NCI-H510A treated with DMSO at 0.1 percent for 48 hours (cell line): Measurements from ENCODE around the gene PEBP1.

Source experiments
- DNase-seq: peaks from one replicate; lab custom pipeline; 2025; lab: John Stamatoyannopoulos, UW

PEBP1 gene

GRCh38 chr12:118193958-118194357 is 58.0 kb downstream of the PEBP1 start:
- DNase-seq: no peak
